IMR-90 (cell line): ENCODE results near the gene SRP9. TPM values are rescaled to one million over a fixed set of nuclear protein-coding genes. Genes with fewer than 3 reads are reported as not detected.
"Not testable (repeated sequence)": the region's sequence is repeated elsewhere in the genome, so short reads cannot be mapped to it uniquely, and the experiment has no call there.

Experiments
- ATAC-seq: fragments of 200-7000 bp; cut with Tn5 transposase; 2 replicates; pipeline ENCODE4 v1.9.1; 2020; ENCODE audit warnings: low read depth, mild to moderate bottlenecking, moderate library complexity
- BruUV-seq: library from RNA; stranded (reverse); fragments of 400-500 nt; replicated peaks from 2 replicates; lab custom pipeline; 2021; lab: Mats Ljungman, UMichigan
- CTCF ChIA-PET: fragments of 300-600 bp; formaldehyde crosslinking; extraction: SDS; loops from one replicate; lab custom pipeline; 2021; ENCODE audit warnings: antibody characterized with exemption; lab: Yijun Ruan, JAX
- POLR2A ChIA-PET: fragments of 300-600 bp; sonication (Branson Sonifier 250); formaldehyde crosslinking; loops from one replicate; lab custom pipeline; 2022; ENCODE audit warnings: antibody characterized with exemption; ENCODE audit not compliant: unreplicated experiment; lab: Charles Lee
- DNase-seq: peaks from one replicate; pipeline ENCODE4 v3.0.0; 2013
- H2AFZ ChIP-seq: replicated peaks from 2 replicates; pipeline ENCODE3; 2013; ENCODE audit warnings: low read length, mild to moderate bottlenecking; ENCODE audit not compliant: poor library complexity
- H2AK5ac ChIP-seq: 2 replicates; pipeline ENCODE4 v1.6.1; 2013; ENCODE audit warnings: low read depth, low read length, inconsistent platforms
- H2AK9ac ChIP-seq: replicated peaks from 2 replicates; pipeline ENCODE3; 2013; ENCODE audit warnings: mild to moderate bottlenecking, low read depth, low read length, moderate library complexity; ENCODE audit not compliant: poor library complexity
- H2BK120ac ChIP-seq: 2 replicates; pipeline ENCODE4 v1.6.1; 2013; ENCODE audit warnings: low read depth, low read length, inconsistent platforms
- H2BK15ac ChIP-seq: 3 replicates; pipeline ENCODE4 v1.6.1; 2013; ENCODE audit warnings: low read depth, low read length, inconsistent platforms
- H2BK20ac ChIP-seq: 2 replicates; pipeline ENCODE4 v1.6.1; 2013; ENCODE audit warnings: low read depth, mild to moderate bottlenecking, inconsistent platforms, low read length, moderate library complexity
- H2BK5ac ChIP-seq: 2 replicates; pipeline ENCODE4 v1.6.1; 2013; ENCODE audit warnings: mild to moderate bottlenecking, low read depth, low read length, inconsistent platforms; ENCODE audit not compliant: poor library complexity, severe bottlenecking
- H3K14ac ChIP-seq: replicated peaks from 2 replicates; pipeline ENCODE4 v1.6.1; 2013; ENCODE audit warnings: low read depth, low read length, inconsistent platforms
- H3K18ac ChIP-seq: 2 replicates; pipeline ENCODE4 v1.6.1; 2013; ENCODE audit warnings: low read depth, low read length, control low read depth
- H3K23ac ChIP-seq: 2 replicates; pipeline ENCODE4 v1.6.1; 2013; ENCODE audit warnings: low read depth, low read length, inconsistent platforms
- H3K27ac ChIP-seq: 2 replicates; pipeline ENCODE4 v1.5.1; 2013; ENCODE audit warnings: mild to moderate bottlenecking, control low read depth, low read length; ENCODE audit not compliant: insufficient read depth
- H3K27me3 ChIP-seq: 2 replicates; pipeline ENCODE4 v1.6.1; 2013; ENCODE audit warnings: low read length; ENCODE audit not compliant: control insufficient read depth, insufficient read depth
- H3K36me3 ChIP-seq: 2 replicates; pipeline ENCODE4 v1.6.1; 2013; ENCODE audit warnings: low read length, mixed read lengths; ENCODE audit not compliant: control insufficient read depth, insufficient read depth
- H3K4ac ChIP-seq: 2 replicates; pipeline ENCODE4 v1.6.1; 2013; ENCODE audit warnings: low read depth, low read length, inconsistent platforms
- H3K4me1 ChIP-seq: 2 replicates; pipeline ENCODE4 v1.6.1; 2013; ENCODE audit warnings: low read length, mixed read lengths; ENCODE audit not compliant: control insufficient read depth, insufficient read depth
- H3K4me2 ChIP-seq: 2 replicates; pipeline ENCODE4 v1.6.1; 2013; ENCODE audit warnings: low read depth, mild to moderate bottlenecking, control low read depth, low read length, moderate library complexity
- H3K4me3 ChIP-seq: 2 replicates; pipeline ENCODE4 v1.5.1; 2013; ENCODE audit warnings: low read depth, mild to moderate bottlenecking, control low read depth, low read length, moderate library complexity; ENCODE audit not compliant: insufficient read depth
- H3K56ac ChIP-seq: 2 replicates; pipeline ENCODE4 v1.6.1; 2013; ENCODE audit warnings: low read length, inconsistent platforms; ENCODE audit not compliant: insufficient read depth; ENCODE audit errors: extremely low read depth
- H3K79me1 ChIP-seq, 2 experiments: 2 replicates each; pipeline ENCODE4 v1.6.1; 2013; ENCODE audit warnings: low read length in 2 of 2, inconsistent platforms in 1 of 2, low read depth in 1 of 2
- H3K9ac ChIP-seq: 2 replicates; pipeline ENCODE4 v1.6.1; 2013; ENCODE audit warnings: low read depth, low read length, control low read depth
- H3K9me1 ChIP-seq: 2 replicates; pipeline ENCODE4 v1.6.1; 2013; ENCODE audit warnings: low read length, inconsistent platforms; ENCODE audit not compliant: insufficient read depth
- H3K9me3 ChIP-seq: 2 replicates; pipeline ENCODE4 v1.6.1; 2013; ENCODE audit warnings: low read length; ENCODE audit not compliant: control insufficient read depth, insufficient read depth
- H4K20me1 ChIP-seq: 2 replicates; pipeline ENCODE4 v1.6.1; 2013; ENCODE audit warnings: low read length, inconsistent platforms; ENCODE audit not compliant: insufficient read depth
- H4K5ac ChIP-seq: 2 replicates; pipeline ENCODE4 v1.6.1; 2013; ENCODE audit warnings: mild to moderate bottlenecking, low read depth, low read length, control low read depth
- H4K8ac ChIP-seq, 2 experiments: 2 replicates each; pipeline ENCODE4 v1.6.1; 2013; ENCODE audit warnings: low read depth in 2 of 2, low read length in 2 of 2, control low read depth in 1 of 2, inconsistent platforms in 1 of 2
- H4K91ac ChIP-seq: 2 replicates; pipeline ENCODE4 v1.6.1; 2013; ENCODE audit warnings: low read depth, low read length, inconsistent platforms; ENCODE audit not compliant: insufficient read depth
- WGBS, 2 experiments: methylation state at CpG; one replicate each; pipeline versions ENCODE4 v1.1.5 to v1.1.7; 2013; ENCODE audit warnings: missing lambda C conversion rate in 2 of 2; ENCODE audit not compliant: insufficient read length in 1 of 2; ENCODE audit errors: extremely low coverage in 2 of 2; 5-methylcytosine and 5-hydroxymethylcytosine counted together
- dilution Hi-C: fragments of 300-500 bp; cut with HindIII; formaldehyde crosslinking; loops from one replicate; pipeline ENCODE4 v1.14.3; 2018; ENCODE audit warnings: low sequenced_read_pairs; ENCODE audit not compliant: unreplicated experiment
- in situ Hi-C: fragments of 300-500 bp; cut with MboI; formaldehyde crosslinking; loops from 3 replicates; pipeline ENCODE4 v1.14.3; 2019; ENCODE audit warnings: low sequenced_read_pairs, inconsistent platforms, mixed read lengths
- intact Hi-C: fragments of 100-400 bp; cut with micrococcal nuclease; formaldehyde crosslinking; loops from 2 replicates; pipeline ENCODE4 v1.10.0; 2022
- polyA plus RNA-seq, 3 experiments: library from polyadenylated mRNA; depleted of rRNA; stranded (reverse); fragments of >200 nt; gene quantifications; 2 replicates each; pipeline ENCODE4 v1.2.3, GENCODE V29; 2012; ENCODE audit warnings: low replicate concordance in 1 of 3
- total RNA-seq: library from RNA; depleted of rRNA; stranded (reverse); fragments of >200 nt; gene quantifications from 2 replicates; pipeline ENCODE4 v1.2.3, GENCODE V29; 2012

SRP9 gene
- total and polyA plus RNA-seq, 2 of the 4 experiments (the other 2 are of a cell fraction), result 230 to 295 TPM

DNA sequence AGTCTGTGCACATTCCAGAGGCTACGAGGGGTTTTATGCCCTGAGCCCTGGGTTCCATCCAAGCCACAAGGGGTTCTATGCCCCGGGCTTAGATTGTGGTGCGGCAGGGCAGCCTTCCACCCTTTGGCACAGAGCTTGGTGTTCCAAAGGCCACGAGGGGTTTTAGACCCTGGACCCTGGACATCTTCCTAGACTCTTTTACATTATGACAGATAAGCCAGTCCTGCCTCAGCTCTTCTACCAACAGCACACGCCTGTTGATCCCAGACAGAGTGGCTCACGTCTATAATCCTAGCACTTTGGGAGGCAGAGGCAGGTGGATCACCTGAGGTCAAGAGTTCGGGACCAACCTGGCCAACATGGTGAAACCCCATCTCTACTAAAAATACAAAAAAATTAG lies 23.5 kb downstream of the SRP9 start:
- intact Hi-C loops, DNase-seq, H4K91ac ChIP-seq, H2BK15ac ChIP-seq, H3K79me1 ChIP-seq, ATAC-seq, H3K27me3 ChIP-seq, H3K9me1 ChIP-seq, H3K18ac ChIP-seq, H3K14ac ChIP-seq, H3K9ac ChIP-seq, H2AK5ac ChIP-seq, POLR2A ChIA-PET, H2AK9ac ChIP-seq, H2AFZ ChIP-seq, H2BK120ac ChIP-seq, BruUV-seq, CTCF ChIA-PET, H4K5ac ChIP-seq, H3K23ac ChIP-seq, H3K9me3 ChIP-seq, H3K56ac ChIP-seq, H4K20me1 ChIP-seq, H2BK5ac ChIP-seq, H3K4me1 ChIP-seq, H3K36me3 ChIP-seq, H2BK20ac ChIP-seq, in situ Hi-C loops, H3K4me2 ChIP-seq, H3K4ac ChIP-seq, dilution Hi-C loops, H3K4me3 ChIP-seq, H3K27ac ChIP-seq, H4K8ac ChIP-seq: not testable (repeated sequence)
- 100% methylated on average over 2 of the region's 7 CpGs; no CpG with 5 or more reads in 1 of the 2 experiments for WGBS, 2 experiments
